ENCODE measurements around the gene LRFN2.
A peak's percentile ranks its signal among the peaks of the same experiment; 100 is the strongest.

LRFN2 gene

GRCh38 chr6:40349123-40349900 lies 237.9 kb downstream of the LRFN2 start:
- DNase-seq (ENCODE audit: low spot score): no peak

- DNase-seq (ENCODE audit: low spot score): no peak
These were observed 238.6 kb downstream of the LRFN2 start for GRCh38 chr6:40348591-40348990.

DNA sequence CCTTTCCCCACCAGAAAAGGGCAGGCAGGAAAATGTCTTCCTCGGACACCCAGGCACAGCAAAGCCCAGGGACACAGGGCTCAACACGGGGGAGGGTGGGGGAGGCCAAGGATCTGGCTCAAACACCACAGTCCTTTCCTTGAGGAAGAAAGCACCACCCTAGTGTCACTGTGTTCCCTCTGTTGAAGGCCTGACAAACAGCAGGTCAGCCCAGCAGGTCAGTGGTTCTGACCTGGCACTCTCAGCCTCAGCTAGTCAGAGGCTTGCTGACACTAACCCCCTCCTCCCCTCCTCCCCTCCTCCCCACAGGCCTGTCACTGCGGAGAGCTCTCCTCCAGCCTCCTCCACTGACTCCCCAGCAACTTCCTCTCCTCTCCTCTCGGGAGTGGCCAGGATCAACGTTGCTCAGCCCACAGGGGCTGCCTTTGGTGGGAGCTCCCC lies 239.6 kb downstream of the LRFN2 start:
- no peak for DNase-seq (ENCODE audit: low spot score)

DNA sequence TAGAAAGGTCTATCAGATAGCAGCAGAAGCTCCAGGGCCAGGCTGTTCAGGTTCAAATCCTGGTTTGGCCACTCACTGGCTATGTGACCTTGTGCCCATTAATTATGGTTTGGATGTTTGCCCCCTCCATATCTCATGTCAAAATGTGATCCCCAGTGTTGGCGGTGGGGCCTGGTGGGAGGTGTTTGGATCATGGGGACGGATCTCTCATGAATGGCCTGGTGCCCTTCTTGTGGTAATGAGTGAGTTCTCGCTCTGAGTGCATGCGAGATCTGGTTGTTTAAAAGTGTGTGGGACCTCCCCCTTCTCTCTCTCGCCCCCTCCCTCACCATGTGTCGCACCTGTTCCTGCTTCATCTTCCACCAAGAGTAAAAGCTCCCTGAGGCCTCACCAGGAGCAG lies 240.9 kb downstream of the LRFN2 start:
- no peak for DNase-seq (ENCODE audit: low spot score)

DNA sequence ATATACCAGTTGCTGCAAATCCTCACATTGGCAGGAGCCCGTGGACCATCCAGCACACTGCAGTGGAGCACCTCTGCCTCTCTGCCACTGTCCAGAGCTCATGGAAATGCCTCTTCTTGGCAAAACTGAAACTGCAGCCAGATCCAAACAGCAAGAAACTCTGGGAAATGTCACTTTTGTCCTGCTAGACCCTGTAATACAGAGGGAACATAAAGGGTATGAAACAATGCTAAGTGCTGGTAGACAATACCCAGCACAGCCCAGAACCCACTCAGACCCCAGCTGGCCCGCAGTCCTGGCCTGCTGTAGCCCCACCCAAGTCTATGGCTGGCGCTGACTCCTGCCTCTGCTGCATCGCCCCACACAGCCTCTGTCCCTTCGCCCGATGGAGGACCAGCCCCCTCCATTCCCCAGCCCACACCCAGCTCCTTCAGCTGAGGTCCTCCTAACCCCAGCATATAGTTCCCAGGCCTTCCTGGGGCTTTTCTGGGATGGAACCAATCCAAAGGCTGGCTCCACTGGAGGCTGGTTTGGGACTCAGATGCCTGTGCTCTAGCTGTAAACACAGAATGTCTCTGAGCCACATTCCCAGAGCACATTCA lies 242.5 kb downstream of the LRFN2 start:
- no peak for DNase-seq (ENCODE audit: low spot score)

DNA sequence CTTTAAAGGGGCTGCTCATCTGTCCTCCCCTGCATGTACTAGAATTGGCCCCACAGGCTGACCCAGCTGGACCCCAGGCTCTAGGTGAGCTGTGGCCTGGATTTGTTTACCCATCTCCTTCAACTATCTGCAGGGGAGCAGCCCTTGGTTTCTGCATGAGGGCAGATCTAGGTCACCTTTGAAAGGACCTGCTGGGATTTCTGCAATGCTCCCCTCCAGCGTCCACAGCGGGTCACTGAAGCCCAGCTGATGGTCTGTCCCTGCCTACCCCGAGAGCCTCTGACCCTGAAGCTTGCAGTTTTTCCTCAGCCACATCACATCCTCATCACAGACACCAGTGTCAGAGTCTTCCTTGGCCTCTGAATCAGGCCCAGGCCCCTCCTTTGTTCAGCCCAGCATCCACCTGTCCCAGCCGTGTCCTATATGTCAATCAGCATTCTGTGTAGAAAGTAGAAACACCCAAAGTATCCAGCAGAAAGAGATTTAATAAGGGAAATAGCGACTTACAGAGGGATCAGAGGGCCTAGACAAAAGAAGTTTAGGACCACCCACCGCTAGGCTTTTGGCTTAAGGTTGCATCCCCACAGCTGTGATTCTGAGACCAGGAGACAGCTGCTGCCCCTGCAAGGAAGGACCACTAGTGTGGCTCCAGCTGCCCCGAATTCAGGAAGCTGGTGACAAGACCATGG lies 243.1 kb downstream of the LRFN2 start:
- DNase-seq (ENCODE audit: low spot score): no peak

DNA sequence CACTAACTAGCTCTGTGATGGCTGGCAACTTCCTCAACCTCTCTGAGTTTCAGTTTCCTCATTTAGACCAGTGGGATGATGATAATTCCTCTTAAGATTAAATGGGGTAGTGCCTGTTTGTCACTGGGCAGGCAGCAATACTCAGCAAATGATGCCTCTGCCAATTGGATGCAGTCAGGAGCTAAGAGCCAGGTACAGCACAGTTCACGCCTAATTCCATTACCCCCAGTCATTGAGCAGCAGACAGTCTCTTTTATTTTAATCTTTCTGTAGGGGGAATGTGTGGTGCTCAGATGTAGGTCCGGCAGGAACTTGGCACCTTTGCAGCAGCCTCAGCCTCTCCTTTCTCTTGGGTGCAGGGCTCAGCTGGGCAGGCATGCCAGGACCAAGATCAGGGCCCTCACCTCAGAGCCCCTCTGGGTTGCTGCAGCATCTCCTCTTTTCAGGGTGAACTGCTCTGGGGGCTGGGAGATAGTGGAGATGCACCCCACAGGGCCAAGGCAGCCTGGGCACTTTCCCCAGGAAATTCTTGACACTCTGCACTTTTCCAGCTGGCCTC lies 243.8 kb downstream of the LRFN2 start:
- DNase-seq (ENCODE audit: low spot score): no peak

DNA sequence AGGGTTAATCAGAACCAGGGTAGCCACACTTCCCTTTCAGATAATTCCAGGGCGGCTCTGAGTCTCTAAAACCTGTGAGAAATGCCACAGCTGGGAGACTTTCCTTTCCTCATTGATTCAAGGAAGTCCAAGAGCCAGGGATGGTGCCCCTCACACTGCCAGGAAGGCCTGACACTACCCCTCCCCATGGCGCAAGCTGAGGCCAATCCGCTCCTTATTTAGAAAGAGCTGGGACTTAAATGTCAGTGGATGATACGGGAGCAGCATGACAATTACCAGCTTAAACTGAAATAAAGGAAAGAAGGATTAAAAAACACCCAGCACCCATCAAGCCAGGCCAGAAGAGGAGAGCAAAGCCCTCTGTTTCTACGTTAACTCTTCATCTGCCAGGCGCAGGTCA lies 244.4 kb downstream of the LRFN2 start:
- peak; percentile 45 for DNase-seq (ENCODE audit: low spot score)

GRCh38 chr6:40341726-40342125 lies 245.4 kb downstream of the LRFN2 start:
- no peak for DNase-seq (ENCODE audit: low spot score)
